GM21447 (cell line): ENCODE measurements around the gene NCOR2.

Source experiments
- ATAC-seq: cut with Tn5 transposase; IDR thresholded peaks from one replicate; pipeline ENCODE4 v1.9.1; 2021; ENCODE audit not compliant: unreplicated experiment

The NCOR2 gene

GRCh38 chr12:124544983-124545382, 22.4 kb downstream of the NCOR2 start:
- no peak for ATAC-seq

GRCh38 chr12:124544311-124544970, 23.0 kb downstream of the NCOR2 start:
- no peak for ATAC-seq

- ATAC-seq = no peak
Measured at GRCh38 chr12:124543590-124544310, 23.7 kb downstream of the NCOR2 start.

GRCh38 chr12:124543052-124543589, 24.3 kb downstream of the NCOR2 start:
- ATAC-seq = no peak

- ATAC-seq = no peak
Measured at GRCh38 chr12:124542021-124542949, 25.1 kb downstream of the NCOR2 start.

- no peak for ATAC-seq
Measured at GRCh38 chr12:124541322-124541721, 26.1 kb downstream of the NCOR2 start.

- no peak for ATAC-seq
Measured at GRCh38 chr12:124539084-124540041, 28.0 kb downstream of the NCOR2 start.

GRCh38 chr12:124538194-124539082, 29.0 kb downstream of the NCOR2 start:
- ATAC-seq = no peak

GRCh38 chr12:124537525-124538193, 29.8 kb downstream of the NCOR2 start:
- ATAC-seq = no peak

GRCh38 chr12:124536641-124537040, 30.8 kb downstream of the NCOR2 start:
- no peak for ATAC-seq

- ATAC-seq = no peak
Measured at GRCh38 chr12:124534776-124535740, 32.4 kb downstream of the NCOR2 start.

- ATAC-seq = no peak
Measured at GRCh38 chr12:124533456-124533855, 34.0 kb downstream of the NCOR2 start.

- ATAC-seq = no peak
Measured at GRCh38 chr12:124532967-124533366, 34.4 kb downstream of the NCOR2 start.

- no peak for ATAC-seq
Measured at GRCh38 chr12:124532331-124532750, 35.1 kb downstream of the NCOR2 start.

- ATAC-seq = no peak
Measured at GRCh38 chr12:124531906-124532305, 35.5 kb downstream of the NCOR2 start.

- ATAC-seq = no peak
Measured at GRCh38 chr12:124531281-124531745, 36.1 kb downstream of the NCOR2 start.

- ATAC-seq = no peak
Measured at GRCh38 chr12:124530637-124531263, 36.7 kb downstream of the NCOR2 start.
